HEK293 (cell line): ENCODE data around the gene ZIC5.

Source experiments
- CTCF ChIP-seq: fragments of 450-650 bp; formaldehyde crosslinking; IDR thresholded peaks from 2 replicates; pipeline ENCODE4 v1.5.1; 2016; ENCODE audit warnings: missing biosample characterization, missing genetic modification characterization
- KLF9 ChIP-seq: fragments of 450-650 bp; formaldehyde crosslinking; IDR thresholded peaks from 2 replicates; pipeline ENCODE4 v1.5.1; 2016; ENCODE audit warnings: missing biosample characterization, missing genetic modification characterization, low read depth
- YY1 ChIP-seq: fragments of 450-650 bp; formaldehyde crosslinking; IDR thresholded peaks from 2 replicates; pipeline ENCODE4 v1.5.1; 2018; ENCODE audit warnings: missing biosample characterization, missing genetic modification characterization
- ZBTB11 ChIP-seq: fragments of 450-650 bp; formaldehyde crosslinking; conservative IDR thresholded peaks from 2 replicates; pipeline ENCODE4 v1.5.1; 2016; ENCODE audit warnings: low read depth, missing biosample characterization, missing genetic modification characterization
- ZNF132 ChIP-seq: fragments of 450-650 bp; formaldehyde crosslinking; IDR thresholded peaks from 2 replicates; pipeline ENCODE4 v1.5.1; 2017; ENCODE audit warnings: missing biosample characterization, missing genetic modification characterization, borderline replicate concordance
- ZNF140 ChIP-seq: fragments of 450-650 bp; formaldehyde crosslinking; IDR thresholded peaks from 2 replicates; pipeline ENCODE4 v1.5.1; 2016; ENCODE audit warnings: missing biosample characterization, missing genetic modification characterization
- ZNF24 ChIP-seq: fragments of 450-650 bp; formaldehyde crosslinking; IDR thresholded peaks from 2 replicates; pipeline ENCODE4 v1.5.1; 2016; ENCODE audit warnings: missing biosample characterization, missing genetic modification characterization
- ZNF76 ChIP-seq: fragments of 450-650 bp; formaldehyde crosslinking; IDR thresholded peaks from 2 replicates; pipeline ENCODE4; 2016; ENCODE audit warnings: low read depth, missing biosample characterization, missing genetic modification characterization, borderline replicate concordance

- TF ChIP-seq ZNF132 (no peak), CTCF (tag by site-specific recombination) (no peak), ZNF140 (tag by site-specific recombination) (no peak), YY1 (no peak), ZNF76 (tag by site-specific recombination) (no peak), ZBTB11 (tag by site-specific recombination) (no peak), KLF9 (tag by site-specific recombination) (0 out of 2 replicates have a peak, but pooled peaks have one; percentile 2), ZNF24 (tag by site-specific recombination) (no peak)
These were observed 2.1 kb downstream of the ZIC5 start for GRCh38 chr13:99969453-99969918.
